NOMO-1 treated with dmso at 0.1 percent for 144 hours (cell line): ENCODE results near the gene ATP6V0A1.
A peak's percentile ranks its signal among the peaks of the same experiment; 100 is the strongest.
"Not testable (repeated sequence)": the region's sequence is repeated elsewhere in the genome, so short reads cannot be mapped to it uniquely, and the experiment has no call there.

Experiments used
- DNase-seq: peaks from one replicate; lab custom pipeline; 2025; ENCODE audit not compliant: unreplicated experiment; lab: John Stamatoyannopoulos, UW

Gene ATP6V0A1

GRCh38 chr17:42436391-42436790, 22.3 kb upstream of the ATP6V0A1 start:
- DNase-seq, result no peak

GRCh38 chr17:42438600-42439567, 19.8 kb upstream of the ATP6V0A1 start:
- DNase-seq, result no peak

GRCh38 chr17:42441371-42442195, 17.1 kb upstream of the ATP6V0A1 start:
- no peak for DNase-seq

GRCh38 chr17:42442196-42442565, 16.5 kb upstream of the ATP6V0A1 start:
- no peak for DNase-seq

- DNase-seq, result not testable (repeated sequence)
These were observed 9.5 kb upstream of the ATP6V0A1 start for GRCh38 chr17:42449176-42449575.

- DNase-seq, result not testable (repeated sequence)
These were observed 8.8 kb upstream of the ATP6V0A1 start for GRCh38 chr17:42449838-42450237.

GRCh38 chr17:42451270-42451669, 7.4 kb upstream of the ATP6V0A1 start:
- DNase-seq, result not testable (repeated sequence)

- DNase-seq, result peak; percentile 71
These were observed 5.2 kb upstream of the ATP6V0A1 start for GRCh38 chr17:42453439-42453838.

- DNase-seq, result not testable (repeated sequence)
These were observed 3.7 kb upstream of the ATP6V0A1 start for GRCh38 chr17:42454987-42455386.

- peak; percentile 72 for DNase-seq
These were observed 2.2 kb upstream of the ATP6V0A1 start for GRCh38 chr17:42456223-42457106.

GRCh38 chr17:42457107-42457792, 1.4 kb upstream of the ATP6V0A1 start:
- no peak for DNase-seq

- DNase-seq, result no peak
These were observed 650 bp downstream of the ATP6V0A1 start for GRCh38 chr17:42459256-42459800.

- DNase-seq, result peak; percentile 62
These were observed 1.2 kb downstream of the ATP6V0A1 start for GRCh38 chr17:42459801-42460281.

- DNase-seq, result no peak
These were observed 1.7 kb downstream of the ATP6V0A1 start for GRCh38 chr17:42460371-42460770.

- DNase-seq, result no peak
These were observed 5.3 kb downstream of the ATP6V0A1 start for GRCh38 chr17:42463976-42464400.

GRCh38 chr17:42467889-42468288, 9.2 kb downstream of the ATP6V0A1 start:
- DNase-seq, result no peak

- peak; percentile 26 for DNase-seq
These were observed 14.2 kb downstream of the ATP6V0A1 start for GRCh38 chr17:42472709-42473521.

GRCh38 chr17:42474276-42474675, 15.6 kb downstream of the ATP6V0A1 start:
- DNase-seq, result no peak

GRCh38 chr17:42475121-42475520, 16.4 kb downstream of the ATP6V0A1 start:
- no peak for DNase-seq
